GM21576 (cell line): ENCODE results near the gene SHISA9.

Experiments used
- ATAC-seq: cut with Tn5 transposase; IDR thresholded peaks from one replicate; pipeline ENCODE4 v1.9.1; 2021; ENCODE audit warnings: mild to moderate bottlenecking, moderate library complexity; ENCODE audit not compliant: unreplicated experiment

Gene SHISA9

GRCh38 chr16:13109171-13109570 lies 207.8 kb downstream of the SHISA9 start:
- no peak for ATAC-seq

- no peak for ATAC-seq
Observed at GRCh38 chr16:13110124-13110796, 208.9 kb downstream of the SHISA9 start.

GRCh38 chr16:13111747-13112146 lies 210.3 kb downstream of the SHISA9 start:
- no peak for ATAC-seq

GRCh38 chr16:13113741-13114140 lies 212.3 kb downstream of the SHISA9 start:
- no peak for ATAC-seq

GRCh38 chr16:13118091-13118490 lies 216.7 kb downstream of the SHISA9 start:
- ATAC-seq, result no peak

GRCh38 chr16:13120091-13120490 lies 218.7 kb downstream of the SHISA9 start:
- ATAC-seq, result no peak

- no peak for ATAC-seq
Observed at GRCh38 chr16:13120557-13120956, 219.2 kb downstream of the SHISA9 start.

- no peak for ATAC-seq
Observed at GRCh38 chr16:13123991-13124390, 222.6 kb downstream of the SHISA9 start.

- no peak for ATAC-seq
Observed at GRCh38 chr16:13127144-13127543, 225.7 kb downstream of the SHISA9 start.

- no peak for ATAC-seq
Observed at GRCh38 chr16:13130586-13130985, 229.2 kb downstream of the SHISA9 start.

- no peak for ATAC-seq
Observed at GRCh38 chr16:13134836-13135235, 233.4 kb downstream of the SHISA9 start.

GRCh38 chr16:13136901-13137300 lies 235.5 kb downstream of the SHISA9 start:
- ATAC-seq, result no peak

GRCh38 chr16:13138528-13138927 lies 237.1 kb downstream of the SHISA9 start:
- ATAC-seq, result no peak

- no peak for ATAC-seq
Observed at GRCh38 chr16:13139661-13140241, 238.4 kb downstream of the SHISA9 start.

GRCh38 chr16:13143551-13143950 lies 242.2 kb downstream of the SHISA9 start:
- no peak for ATAC-seq

GRCh38 chr16:13146829-13147228 lies 245.4 kb downstream of the SHISA9 start:
- no peak for ATAC-seq

- ATAC-seq, result no peak
Observed at GRCh38 chr16:13148294-13148693, 246.9 kb downstream of the SHISA9 start.

- no peak for ATAC-seq
Observed at GRCh38 chr16:13148836-13149235, 247.4 kb downstream of the SHISA9 start.

- no peak for ATAC-seq
Observed at GRCh38 chr16:13150181-13150885, 248.9 kb downstream of the SHISA9 start.

GRCh38 chr16:13153696-13154095 lies 252.3 kb downstream of the SHISA9 start:
- no peak for ATAC-seq

GRCh38 chr16:13154799-13155198 lies 253.4 kb downstream of the SHISA9 start:
- no peak for ATAC-seq

GRCh38 chr16:13155377-13155776 lies 254.0 kb downstream of the SHISA9 start:
- ATAC-seq, result no peak
